Progenitor cell of endocrine pancreas (in vitro differentiated cells): ENCODE results near the gene SLC25A22. TPM values are rescaled to one million over a fixed set of nuclear protein-coding genes. Genes with fewer than 3 reads are reported as not detected.
A peak's percentile ranks its signal among the peaks of the same experiment; 100 is the strongest.

ENCODE experiments used
- DNase-seq: peaks from one replicate; pipeline ENCODE4 v3.0.0; 2021; ENCODE audit warnings: low spot score; ENCODE audit not compliant: unreplicated experiment
- H3K27ac Mint-ChIP-seq: 2 replicates; pipeline ENCODE4 v1.8.0; 2021; ENCODE audit warnings: mild to moderate bottlenecking, moderate library complexity, mixed read lengths
- H3K27me3 Mint-ChIP-seq: 2 replicates; pipeline ENCODE4 v1.8.0; 2021; ENCODE audit warnings: mixed read lengths
- H3K36me3 Mint-ChIP-seq: 2 replicates; pipeline ENCODE4 v1.8.0; 2022; ENCODE audit warnings: mixed read lengths; ENCODE audit not compliant: insufficient read depth
- H3K4me1 Mint-ChIP-seq: 2 replicates; pipeline ENCODE4 v1.8.0; 2021; ENCODE audit warnings: low read depth, mixed read lengths
- H3K4me3 Mint-ChIP-seq: 2 replicates; pipeline ENCODE4 v1.8.0; 2021; ENCODE audit warnings: low read depth, mild to moderate bottlenecking, moderate library complexity, mixed read lengths
- H3K9me3 Mint-ChIP-seq: 2 replicates; pipeline ENCODE4 v1.8.0; 2021; ENCODE audit warnings: low read depth, mixed read lengths
- total RNA-seq: library from RNA; stranded (reverse); gene quantifications from 2 replicates; pipeline ENCODE4 v1.2.1, GENCODE V29; 2021
- TF ChIP-seq, protein P1 (sequence below): fragments of 200-600 bp; sonication (generic); IDR thresholded peaks from one replicate; pipeline ENCODE4 v1.5.0; 2021; ENCODE audit warnings: antibody characterized with exemption, mild to moderate bottlenecking; ENCODE audit not compliant: unreplicated experiment

Gene SLC25A22
- total RNA-seq, 1 donor from 2014 or later: 40.5 TPM

DNA sequence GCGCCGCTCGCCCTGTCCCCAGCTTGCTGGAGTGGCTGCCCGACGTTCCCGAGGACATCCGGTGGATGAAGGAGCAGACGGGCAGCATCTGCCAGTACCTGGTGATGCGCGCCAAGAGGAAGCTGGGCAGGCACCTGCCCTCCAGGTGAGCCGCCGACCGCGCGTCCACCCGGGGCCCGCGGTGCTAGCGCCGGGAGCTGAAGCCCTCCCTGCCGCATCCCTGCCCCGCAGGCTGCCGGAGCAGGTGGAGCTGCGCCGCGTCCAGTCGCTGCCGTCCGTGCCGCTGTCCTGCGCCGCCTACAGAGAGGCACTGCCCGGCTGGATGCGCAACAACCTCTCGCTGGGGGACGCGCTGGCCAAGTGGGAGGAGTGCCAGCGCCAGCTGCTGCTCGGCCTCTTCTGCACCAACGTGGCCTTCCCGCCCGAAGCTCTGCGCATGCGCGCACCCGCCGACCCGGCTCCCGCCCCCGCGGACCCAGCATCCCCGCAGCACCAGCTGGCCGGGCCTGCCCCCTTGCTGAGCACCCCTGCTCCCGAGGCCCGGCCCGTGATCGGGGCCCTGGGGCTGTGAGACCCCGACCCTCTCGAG, 26.3 kb upstream of the SLC25A22 start:
- DNase-seq: no peak
- TF ChIP-seq, protein P1, sequence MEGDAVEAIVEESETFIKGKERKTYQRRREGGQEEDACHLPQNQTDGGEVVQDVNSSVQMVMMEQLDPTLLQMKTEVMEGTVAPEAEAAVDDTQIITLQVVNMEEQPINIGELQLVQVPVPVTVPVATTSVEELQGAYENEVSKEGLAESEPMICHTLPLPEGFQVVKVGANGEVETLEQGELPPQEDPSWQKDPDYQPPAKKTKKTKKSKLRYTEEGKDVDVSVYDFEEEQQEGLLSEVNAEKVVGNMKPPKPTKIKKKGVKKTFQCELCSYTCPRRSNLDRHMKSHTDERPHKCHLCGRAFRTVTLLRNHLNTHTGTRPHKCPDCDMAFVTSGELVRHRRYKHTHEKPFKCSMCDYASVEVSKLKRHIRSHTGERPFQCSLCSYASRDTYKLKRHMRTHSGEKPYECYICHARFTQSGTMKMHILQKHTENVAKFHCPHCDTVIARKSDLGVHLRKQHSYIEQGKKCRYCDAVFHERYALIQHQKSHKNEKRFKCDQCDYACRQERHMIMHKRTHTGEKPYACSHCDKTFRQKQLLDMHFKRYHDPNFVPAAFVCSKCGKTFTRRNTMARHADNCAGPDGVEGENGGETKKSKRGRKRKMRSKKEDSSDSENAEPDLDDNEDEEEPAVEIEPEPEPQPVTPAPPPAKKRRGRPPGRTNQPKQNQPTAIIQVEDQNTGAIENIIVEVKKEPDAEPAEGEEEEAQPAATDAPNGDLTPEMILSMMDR: no peak
- no peaks in the 10 kb centered on the region for H3K9me3 Mint-ChIP-seq
- peaks cover 19% of the 10 kb centered on the region for H3K27me3 Mint-ChIP-seq
- H3K4me3 Mint-ChIP-seq: no peak overlapping the region
- H3K4me1 Mint-ChIP-seq: peaks cover 10% of the 10 kb centered on the region
- H3K27ac Mint-ChIP-seq: no peak overlapping the region
- H3K36me3 Mint-ChIP-seq: peaks cover 2% of the 10 kb centered on the region

- Mint-ChIP-seq H3K27me3 (peaks cover 11% of the 10 kb centered on the region), H3K4me1 (peaks cover 10% of the 10 kb centered on the region), H3K27ac (no peak overlapping the region), H3K36me3 (peaks cover 2% of the 10 kb centered on the region), H3K4me3 (no peak overlapping the region), H3K9me3 (no peaks in the 10 kb centered on the region)
- DNase-seq: no peak
- TF ChIP-seq, protein P1: no peak
These were observed 25.6 kb upstream of the SLC25A22 start for GRCh38 chr11:823441-824291.

- H3K4me1 Mint-ChIP-seq: peaks cover 6% of the 10 kb centered on the region
- DNase-seq: no peak
- H3K27ac Mint-ChIP-seq: no peak overlapping the region
- H3K36me3 Mint-ChIP-seq: peaks cover 2% of the 10 kb centered on the region
- no peaks in the 10 kb centered on the region for H3K9me3 Mint-ChIP-seq
- no peaks in the 10 kb centered on the region for H3K27me3 Mint-ChIP-seq
- H3K4me3 Mint-ChIP-seq: peak overlapping the region; percentile 26
- TF ChIP-seq, protein P1: no peak
These were observed 23.7 kb upstream of the SLC25A22 start for GRCh38 chr11:821512-822371.

DNA sequence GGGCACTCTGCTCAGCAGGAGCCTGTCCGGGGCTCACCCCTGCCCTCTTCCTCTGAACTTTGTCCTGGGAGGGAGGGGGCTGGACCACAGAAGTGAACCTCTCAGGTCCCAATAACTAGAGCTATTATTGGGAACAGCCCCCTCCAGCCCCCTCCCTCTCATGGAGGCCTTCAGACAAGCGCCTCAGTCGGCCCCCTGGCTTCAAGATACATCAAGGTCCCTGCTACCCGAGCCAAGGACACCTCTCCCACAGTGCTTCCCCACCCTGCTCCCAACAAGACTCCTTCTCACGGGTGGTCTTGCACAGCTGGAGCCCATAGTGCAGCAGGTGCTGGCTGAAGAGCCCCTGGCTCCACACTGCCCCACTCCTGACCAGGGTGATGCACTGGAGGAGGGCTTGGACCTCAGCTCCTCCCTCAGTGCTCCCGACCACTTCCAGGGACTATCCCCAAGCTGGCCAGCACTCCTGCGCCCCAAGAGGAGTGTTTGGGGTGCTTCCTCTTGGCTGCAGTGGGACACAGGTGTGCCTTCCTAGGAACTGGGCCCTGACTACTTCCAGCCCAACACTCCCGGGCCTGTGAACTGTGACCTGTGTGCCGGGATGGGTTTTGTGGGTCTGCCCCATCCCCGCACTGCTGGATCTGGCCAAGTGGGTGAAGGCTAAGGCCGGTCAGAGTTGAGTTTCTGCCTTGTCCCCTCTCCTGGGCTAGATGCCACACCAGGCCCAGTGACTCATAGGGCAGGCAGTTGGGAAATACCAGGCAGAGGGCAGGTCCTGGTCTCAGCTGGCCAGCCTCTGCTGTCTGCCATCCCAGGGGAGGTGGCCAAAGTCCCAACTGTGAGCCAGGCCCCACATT, 22.8 kb upstream of the SLC25A22 start:
- H3K9me3 Mint-ChIP-seq: no peaks in the 10 kb centered on the region
- H3K27ac Mint-ChIP-seq: no peak overlapping the region
- TF ChIP-seq, protein P1: no peak
- DNase-seq: no peak
- H3K4me3 Mint-ChIP-seq: peak overlapping the region; percentile 77
- H3K4me1 Mint-ChIP-seq: peaks cover 5% of the 10 kb centered on the region
- no peaks in the 10 kb centered on the region for H3K27me3 Mint-ChIP-seq
- peaks cover 4% of the 10 kb centered on the region for H3K36me3 Mint-ChIP-seq
